ENCODE results near the gene MSN.

GRCh38 chrX:65681810-65682209 lies 14.4 kb downstream of the MSN start:
- TF ChIP-seq CTCF (IDR thresholded peaks at IDR 0.05; ENCODE audit: poor library complexity, severe bottlenecking) = no peak
- TF ChIP-seq EP300 (conservative IDR thresholded peaks at IDR 0.05; ENCODE audit: poor library complexity, severe bottlenecking) = no peak
- TF ChIP-seq TAF1 (IDR thresholded peaks at IDR 0.05; ENCODE audit: low read depth) = no peak
- TF ChIP-seq POLR2AphosphoS5 (IDR thresholded peaks at IDR 0.05) = no peak
- no peak for TF ChIP-seq EZH2 (IDR thresholded peaks at IDR 0.05; ENCODE audit: borderline replicate concordance, insufficient read depth, low read length, poor library complexity, severe bottlenecking)
